Adrenal gland (tissue), 5 donors: ENCODE measurements around the gene BTBD1.

Experiments used
- CTCF ChIP-seq, 6 experiments: fragments of 450-650 bp in 4 of 6; fragments of 200-600 bp in 2 of 6; sonication (generic) in 1 of 6; IDR thresholded peaks; 1 replicate in 5 of 6; 2 replicates in 1 of 6; pipeline versions ENCODE4 v1.5.1 to v1.8.0; 2016 to 2021; ENCODE audit warnings: antibody characterized with exemption in 6 of 6, mild to moderate bottlenecking in 2 of 6, moderate library complexity in 1 of 6
- POLR2A ChIP-seq, 2 donors: fragments of 450-650 bp; IDR thresholded peaks; one replicate each; pipeline ENCODE4 v1.6.1; 2017; ENCODE audit warnings: antibody characterized with exemption in 2 of 2, mild to moderate bottlenecking in 2 of 2, moderate library complexity in 1 of 2
- donor health status: DM: no; HTN: no; CAD: no.

DNA sequence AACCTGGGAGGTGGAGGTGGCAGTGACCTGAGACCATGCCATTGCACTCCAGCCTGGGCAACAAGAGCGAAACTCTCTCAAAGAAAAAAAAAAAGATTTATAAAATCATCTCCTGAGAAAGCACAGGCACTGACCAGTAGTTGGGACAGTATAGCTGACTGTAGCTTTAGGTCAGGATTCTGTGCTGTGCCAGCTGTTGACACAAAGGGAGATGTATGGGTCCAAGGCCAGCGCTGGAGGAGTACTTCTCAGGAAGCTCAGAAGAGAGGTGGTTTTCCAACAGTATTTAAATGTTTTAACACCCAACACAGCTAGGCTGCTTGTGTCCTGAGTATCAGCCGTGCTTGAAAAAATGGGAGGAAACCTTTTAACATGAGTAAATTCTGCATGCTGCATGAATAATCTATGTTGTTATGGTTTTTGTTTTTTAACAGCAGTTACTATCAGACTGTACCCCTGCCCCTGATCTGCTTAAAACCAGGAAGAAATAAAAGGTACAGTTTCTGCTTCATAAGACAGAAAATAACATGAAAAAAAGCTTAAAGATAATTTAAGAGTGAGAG is 74.5 kb downstream of the BTBD1 start:
- TF ChIP-seq CTCF (IDR thresholded peaks at IDR 0.05) (no peak), POLR2A (IDR thresholded peaks at IDR 0.05) (no peak)
